ENCODE results near the gene TMEM220. TPM values are rescaled to one million over a fixed set of nuclear protein-coding genes. Genes with fewer than 3 reads are reported as not detected.
A peak's percentile ranks its signal among the peaks of the same experiment; 100 is the strongest.
"Not testable (repeated sequence)": the region's sequence is repeated elsewhere in the genome, so short reads cannot be mapped to it uniquely, and the experiment has no call there.

The TMEM220 gene
- total RNA-seq, 2 donors from 2014 or later, result 11.8 to 15.2 TPM

DNA sequence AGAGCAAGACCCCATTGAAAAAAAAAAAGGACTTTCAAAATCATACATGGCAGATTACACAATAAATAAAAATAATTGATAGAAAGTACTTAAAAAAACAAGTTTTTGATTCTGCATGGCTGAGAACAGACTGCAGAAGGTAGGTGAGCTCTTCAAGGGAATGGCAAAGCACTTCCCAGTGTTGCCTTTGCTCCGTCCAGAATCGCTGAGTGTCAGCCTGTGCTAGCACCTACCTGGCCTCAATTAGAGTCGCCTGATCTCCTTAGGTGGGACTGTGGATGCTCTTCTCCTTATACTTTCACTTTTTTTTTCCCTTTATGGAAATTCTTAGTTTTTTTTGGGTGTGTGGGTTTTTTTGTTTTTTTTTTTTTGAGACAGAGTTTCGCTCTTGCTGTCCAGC is 6.0 kb upstream of the TMEM220 start:
- intact Hi-C loops (cut with DNase I), result no loop called here
- no peak for DNase-seq (ENCODE audit: low spot score)

DNA sequence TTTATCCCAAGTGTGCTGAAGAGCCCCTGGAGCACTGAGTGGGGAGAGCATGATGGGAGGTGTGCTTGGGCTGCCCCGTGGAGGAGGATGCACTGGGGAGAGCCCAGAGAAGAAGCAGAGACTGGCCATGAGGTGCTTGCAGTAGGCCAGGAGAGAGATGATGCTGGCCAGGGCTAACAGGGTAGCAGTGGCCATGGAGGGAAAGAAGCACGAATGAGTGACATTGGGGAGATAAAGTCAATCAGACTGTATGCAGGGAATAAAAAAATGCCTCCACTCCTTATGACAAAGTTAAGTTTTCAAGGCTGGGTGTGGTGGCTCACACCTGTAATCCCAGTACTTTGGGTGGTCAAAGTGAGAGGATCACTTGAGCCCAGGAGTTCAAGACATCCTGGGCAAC is 5.4 kb upstream of the TMEM220 start:
- DNase-seq (ENCODE audit: low spot score), result peak; percentile 17
- intact Hi-C loops (cut with DNase I), result no loop called here

DNA sequence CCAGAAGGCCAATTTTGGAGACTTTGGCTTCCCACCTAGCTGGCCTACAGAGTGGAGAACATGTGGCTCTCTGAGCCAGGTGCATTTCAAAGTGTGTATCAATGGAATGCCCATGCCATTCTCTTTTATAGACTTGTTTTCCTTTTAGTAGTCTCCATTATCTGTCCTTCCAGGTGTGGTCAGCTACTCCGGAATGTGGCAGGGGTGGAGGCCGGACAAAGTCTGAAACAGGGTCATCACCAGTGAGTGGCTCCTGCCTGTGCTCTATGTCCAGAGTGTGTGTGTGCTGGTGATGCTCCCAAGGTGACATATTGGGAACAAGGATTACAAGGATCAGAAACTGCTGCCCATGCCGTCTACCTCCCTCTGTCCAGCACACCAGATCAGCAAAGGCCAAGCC is 3.8 kb upstream of the TMEM220 start:
- DNase-seq (ENCODE audit: low spot score), result peak; percentile 31
- intact Hi-C loops (cut with DNase I), result no loop called here

DNA sequence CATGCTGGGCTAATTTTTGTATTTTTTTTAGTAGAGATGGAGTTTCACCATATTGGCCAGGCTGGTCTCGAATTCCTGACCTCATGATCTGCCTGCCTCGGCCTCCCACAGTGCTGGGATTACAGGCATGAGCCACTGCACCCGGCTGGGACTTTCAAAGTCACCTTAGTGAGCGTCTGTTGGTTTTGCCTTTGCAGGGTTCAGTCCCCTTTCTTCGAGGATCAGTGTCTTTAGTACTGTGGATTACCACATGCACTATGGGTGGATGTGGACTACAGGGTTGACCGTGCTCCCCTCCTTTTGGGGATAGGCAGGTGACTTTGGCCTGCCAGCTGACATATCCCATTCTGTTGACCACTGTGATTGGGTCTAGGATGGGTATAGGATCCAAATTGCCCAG is 2.3 kb upstream of the TMEM220 start:
- peak; percentile 11 for DNase-seq (ENCODE audit: low spot score)
- intact Hi-C loops (cut with DNase I), result not testable (repeated sequence)

DNA sequence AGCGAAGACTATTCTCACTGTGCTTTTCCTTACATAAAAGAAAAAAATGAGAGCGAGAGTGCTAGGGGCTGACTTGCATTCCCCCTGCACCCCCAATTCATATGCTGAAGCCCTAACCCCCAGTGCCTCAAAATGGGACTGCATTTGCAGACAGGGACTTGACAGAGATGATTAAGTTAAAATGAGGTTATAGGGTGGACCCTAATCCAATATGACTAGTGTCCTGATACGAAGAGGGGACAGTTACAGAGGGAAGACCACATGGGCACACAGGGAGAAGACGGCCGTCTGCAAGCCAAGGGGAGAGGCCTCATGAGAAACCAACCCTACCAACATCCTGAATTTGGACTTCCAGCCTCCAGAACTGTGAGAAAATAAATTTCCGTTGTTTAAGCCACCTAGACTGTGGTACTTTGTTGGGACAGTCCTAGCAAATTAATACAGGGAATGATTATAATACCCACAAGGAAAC is 1.6 kb upstream of the TMEM220 start:
- intact Hi-C loops (cut with DNase I), result no loop called here

DNA sequence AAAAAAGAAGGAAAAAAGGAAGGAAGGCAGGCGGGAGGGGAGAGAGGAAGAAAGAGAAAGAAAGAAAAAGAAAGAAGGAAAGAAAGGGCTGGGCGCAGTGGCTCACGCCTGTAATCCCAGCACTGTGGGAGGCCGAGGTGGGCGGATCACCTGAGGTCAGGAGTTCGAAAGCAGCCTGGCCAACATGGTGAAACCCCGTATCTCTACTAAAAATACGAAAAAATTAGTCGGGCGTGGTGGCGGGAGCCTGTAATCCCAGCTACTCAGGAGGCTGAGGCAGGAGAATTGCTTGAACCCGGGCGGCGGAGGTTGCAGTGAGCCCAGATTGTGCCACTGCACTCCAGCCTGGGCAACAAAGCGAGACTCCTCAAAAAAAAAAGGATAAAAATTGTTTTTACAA is 424 bp upstream of the TMEM220 start:
- intact Hi-C loops (cut with DNase I); DNase-seq (ENCODE audit: low spot score): not testable (repeated sequence)

More for the DNA sequence above, 1.6 kb upstream of the TMEM220 start:
- no peak for DNase-seq (ENCODE audit: low spot score)

DNA sequence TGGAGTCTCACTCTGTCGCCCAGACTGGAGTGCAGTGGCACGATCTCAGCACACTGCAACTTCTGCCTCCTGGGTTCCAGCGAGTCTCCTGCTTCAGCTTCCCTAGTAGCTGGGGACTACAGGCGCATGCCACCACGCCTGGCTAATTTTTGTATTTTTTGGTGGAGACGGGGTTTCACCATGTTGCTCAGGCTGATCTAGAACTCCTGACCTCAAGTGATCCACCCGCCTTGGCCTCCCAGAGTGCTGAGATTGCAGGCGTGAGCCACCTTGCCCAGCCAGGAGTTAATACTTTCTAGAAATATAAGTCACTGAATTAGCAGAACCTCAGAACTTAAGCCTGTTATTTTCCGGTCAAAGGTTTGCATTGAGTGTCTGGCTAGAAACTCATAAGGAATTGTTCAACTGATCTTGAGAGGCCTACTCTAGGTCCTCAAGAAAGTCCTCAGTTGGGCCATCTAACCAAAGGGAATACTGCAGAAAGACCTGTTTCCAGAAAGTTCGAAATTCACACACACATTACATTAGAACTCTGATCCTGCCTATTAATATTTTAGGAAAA is 1.4 kb downstream of the TMEM220 start:
- intact Hi-C loops (cut with DNase I), result no loop called here
- DNase-seq (ENCODE audit: low spot score), result no peak

DNA sequence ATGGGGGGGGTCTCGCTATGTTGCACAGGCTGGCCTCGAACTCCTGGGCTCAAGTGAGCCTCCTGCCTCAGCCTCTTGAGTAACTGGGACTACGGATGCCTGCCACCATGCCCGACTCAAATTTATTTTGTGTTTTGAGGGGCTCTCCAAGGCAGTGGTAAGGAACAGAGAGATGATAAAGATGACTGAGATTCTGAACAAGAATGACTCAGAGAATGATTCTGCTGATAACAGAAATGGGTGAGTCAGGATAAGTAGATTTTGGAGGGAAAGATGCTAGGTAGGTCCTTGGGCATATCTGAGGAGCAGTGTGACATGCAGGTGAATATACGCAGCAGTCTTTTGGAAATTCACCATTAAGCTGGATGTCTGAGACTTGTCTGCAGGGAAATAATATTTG is 2.6 kb downstream of the TMEM220 start:
- no peak for DNase-seq (ENCODE audit: low spot score)
- intact Hi-C loops (cut with DNase I), result no loop called here

DNA sequence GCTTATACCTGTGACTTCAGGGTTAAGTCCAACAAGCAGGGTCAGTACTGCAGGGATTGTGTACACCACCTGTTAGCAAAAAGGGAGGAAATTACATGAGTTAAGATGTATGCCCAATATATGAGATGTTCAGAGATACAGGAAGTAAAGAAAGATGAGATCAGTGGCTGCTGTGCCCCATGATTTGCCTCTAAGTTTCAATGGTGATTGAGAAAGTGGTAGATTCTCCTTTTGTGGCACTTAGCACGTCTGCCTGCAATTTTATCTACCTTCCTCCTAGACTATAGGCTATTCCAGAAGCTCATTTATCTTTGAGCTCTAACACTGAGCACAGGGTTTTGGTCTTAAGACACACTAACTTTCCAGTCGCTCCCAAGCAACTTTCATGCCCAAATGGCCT is 3.6 kb downstream of the TMEM220 start:
- DNase-seq (ENCODE audit: low spot score), result no peak
- intact Hi-C loops (cut with DNase I), result no loop called here

DNA sequence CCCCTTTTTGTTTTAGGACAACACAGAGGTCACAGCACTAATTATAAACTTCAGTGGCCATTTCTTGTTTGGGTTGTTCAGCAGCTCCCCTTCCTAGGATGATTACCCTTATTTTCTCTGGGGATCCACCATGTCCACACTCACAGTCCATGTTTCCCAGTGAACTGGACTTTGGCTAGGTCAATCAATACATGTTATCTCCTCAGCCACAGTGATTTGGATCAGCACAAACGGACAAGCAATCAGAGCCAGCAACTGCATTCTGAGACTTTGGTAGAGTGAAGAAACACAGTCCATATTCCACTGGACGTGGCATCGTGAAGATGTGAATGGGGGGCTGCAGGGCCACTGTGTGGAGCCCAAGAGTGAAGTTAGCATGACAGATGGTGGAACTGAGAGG is 4.6 kb downstream of the TMEM220 start:
- intact Hi-C loops (cut with DNase I), result no loop called here
- DNase-seq (ENCODE audit: low spot score), result no peak

DNA sequence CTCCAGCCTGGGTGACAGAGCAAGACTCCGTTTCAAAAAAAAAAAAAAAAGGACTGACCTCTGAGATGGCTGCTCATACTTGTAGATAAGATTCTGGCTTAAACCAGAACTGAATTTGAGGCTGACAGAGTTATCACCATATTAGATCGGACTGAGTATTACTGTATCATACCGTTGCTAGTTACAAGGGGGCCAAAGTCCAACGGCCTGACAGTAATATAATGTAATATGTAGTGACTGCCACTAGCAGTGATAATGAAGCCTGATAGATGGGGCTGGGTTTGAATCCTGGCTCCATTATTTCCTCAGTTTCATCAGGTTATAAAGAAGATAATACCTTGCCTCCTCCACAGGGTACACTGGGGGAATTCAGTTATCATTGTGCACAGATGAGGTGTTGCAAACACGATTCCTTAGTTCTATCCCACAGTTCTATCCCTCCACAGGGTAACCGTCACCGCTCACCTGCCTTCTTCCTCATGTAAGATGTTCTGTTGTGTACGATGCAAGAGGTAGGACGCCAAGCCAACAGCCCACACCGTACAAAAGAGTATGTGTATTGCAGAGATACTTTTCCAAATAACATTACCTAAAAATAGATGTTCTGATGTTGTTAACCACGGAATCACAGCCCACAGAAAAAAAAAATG is 5.2 kb downstream of the TMEM220 start:
- DNase-seq (ENCODE audit: low spot score), result no peak
- intact Hi-C loops (cut with DNase I), result no loop called here

DNA sequence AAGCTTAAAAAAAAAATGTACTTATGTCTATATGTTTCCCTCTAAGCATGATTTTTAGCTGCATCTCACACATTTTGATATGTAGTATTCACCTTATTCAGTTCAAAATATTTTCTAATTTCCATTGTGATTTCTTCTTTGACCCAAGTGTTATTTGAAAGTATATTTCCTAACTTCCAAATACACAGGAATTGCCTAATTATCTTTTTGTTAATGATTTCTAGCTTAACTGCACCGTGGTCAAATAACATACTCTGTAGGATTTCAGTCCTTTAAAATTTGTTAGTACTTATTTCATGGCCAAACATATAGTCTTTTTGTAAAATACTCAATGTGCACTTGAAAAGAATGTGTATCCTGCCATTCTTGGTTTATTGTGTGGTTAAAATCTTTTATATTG is 11.3 kb downstream of the TMEM220 start:
- intact Hi-C loops (cut with DNase I), result no loop called here
- DNase-seq (ENCODE audit: low spot score), result no peak

DNA sequence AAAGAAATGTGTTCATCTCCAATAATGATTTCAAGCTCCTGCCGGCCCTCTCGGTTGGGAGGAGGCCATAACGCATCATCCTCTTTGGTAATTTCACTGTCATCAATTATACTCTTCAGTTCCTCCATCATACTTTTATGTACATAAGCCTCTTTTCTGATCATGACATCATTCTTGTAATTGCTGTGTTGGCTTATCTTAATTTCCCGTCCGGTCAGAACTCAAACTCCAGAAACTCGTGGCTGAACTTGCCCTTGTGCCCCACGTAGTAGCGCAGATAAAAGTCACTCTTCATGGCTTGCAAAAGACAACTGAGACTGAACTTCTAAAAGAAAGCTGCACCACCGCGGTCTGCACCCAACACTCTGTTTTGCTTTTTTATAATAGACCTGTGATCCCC is 13.6 kb downstream of the TMEM220 start:
- intact Hi-C loops (cut with DNase I), result no loop called here
- no peak for DNase-seq (ENCODE audit: low spot score)

DNA sequence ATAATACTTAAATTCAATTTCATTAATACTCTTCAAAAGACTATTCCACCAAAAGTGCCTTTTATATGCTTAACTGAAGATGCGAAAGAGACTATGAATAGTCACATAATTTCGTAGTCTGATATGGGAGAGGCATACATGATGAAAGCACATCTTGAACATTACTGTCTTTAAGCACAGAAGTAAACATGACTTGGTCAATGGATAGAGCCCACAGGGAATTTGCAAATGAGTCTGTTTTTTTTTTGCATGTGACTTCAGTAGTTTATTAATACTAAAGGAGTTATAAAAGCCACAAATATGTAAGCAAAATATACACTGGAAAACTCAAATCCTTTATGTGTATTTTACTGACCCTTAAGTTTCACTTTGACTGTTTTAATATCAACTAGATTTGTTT is 16.5 kb downstream of the TMEM220 start:
- intact Hi-C loops (cut with DNase I), result no loop called here
- no peak for DNase-seq (ENCODE audit: low spot score)

DNA sequence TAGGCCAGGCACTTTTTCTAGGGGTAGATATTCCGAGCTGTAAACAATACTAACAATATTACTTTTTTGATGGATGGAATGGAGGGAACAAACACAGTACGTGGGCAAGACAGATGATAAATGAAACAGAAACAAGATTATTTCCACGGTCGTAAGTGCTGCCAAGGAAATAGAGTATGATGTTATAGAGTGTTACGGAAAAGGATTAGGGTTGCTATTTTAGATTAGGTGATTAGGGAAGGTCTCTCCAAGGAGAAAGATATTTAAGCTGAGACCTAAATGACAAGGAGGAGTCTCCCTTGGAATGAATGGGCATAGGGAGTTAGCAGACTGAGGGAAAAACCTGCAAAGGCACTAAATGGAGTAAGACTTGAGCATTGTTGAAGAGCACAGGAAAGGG is 24.1 kb downstream of the TMEM220 start:
- intact Hi-C loops (cut with DNase I), result no loop called here

DNA sequence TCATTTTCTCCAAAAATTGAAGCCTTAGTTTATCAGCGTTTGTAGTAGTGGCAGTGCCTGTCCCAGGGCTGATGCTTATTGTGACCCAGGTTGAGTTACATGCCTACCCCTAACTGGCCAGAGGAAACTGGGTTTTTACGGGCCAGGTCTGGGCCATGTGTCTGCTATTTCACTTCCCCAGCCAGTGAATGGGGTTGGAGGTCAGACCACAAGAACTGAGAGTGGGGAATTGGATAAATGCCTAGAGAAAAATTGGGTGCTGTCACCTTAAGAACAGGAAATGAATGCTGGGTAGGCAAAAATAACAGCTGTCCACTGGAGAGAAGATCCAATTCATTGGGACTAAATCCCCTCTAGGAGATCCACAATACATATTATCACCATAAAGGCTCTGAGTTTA is 27.2 kb downstream of the TMEM220 start:
- DNase-seq (ENCODE audit: low spot score), result no peak
- intact Hi-C loops (cut with DNase I), result no loop called here

More for the DNA sequence above, 24.1 kb downstream of the TMEM220 start:
- DNase-seq (ENCODE audit: low spot score), result no peak

DNA sequence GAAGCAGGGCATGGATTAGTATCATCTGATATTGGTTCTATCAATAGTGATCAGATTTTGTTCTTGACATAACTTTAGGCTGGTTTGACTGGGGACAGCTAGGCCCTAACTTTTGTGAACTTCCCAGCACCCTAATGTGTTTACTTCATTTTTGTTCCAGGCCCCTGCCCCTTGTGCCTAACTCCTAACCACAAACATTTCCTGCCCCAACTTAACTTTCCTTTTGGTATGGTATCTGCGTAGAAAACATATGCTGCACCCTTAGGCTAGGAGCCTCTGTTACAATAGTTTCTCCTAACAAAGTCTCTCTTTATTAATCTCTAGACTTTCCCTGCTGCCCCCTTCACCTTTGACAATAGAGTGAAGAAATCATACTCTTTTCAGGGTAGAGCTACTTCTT is 30.0 kb downstream of the TMEM220 start:
- intact Hi-C loops (cut with DNase I), result loop anchor here in 1 of 2 donors (10.0 kb wide), 1 partner anchor 55 kb away; no protein-coding TSS in a partner anchor
- DNase-seq (ENCODE audit: low spot score), result no peak

DNA sequence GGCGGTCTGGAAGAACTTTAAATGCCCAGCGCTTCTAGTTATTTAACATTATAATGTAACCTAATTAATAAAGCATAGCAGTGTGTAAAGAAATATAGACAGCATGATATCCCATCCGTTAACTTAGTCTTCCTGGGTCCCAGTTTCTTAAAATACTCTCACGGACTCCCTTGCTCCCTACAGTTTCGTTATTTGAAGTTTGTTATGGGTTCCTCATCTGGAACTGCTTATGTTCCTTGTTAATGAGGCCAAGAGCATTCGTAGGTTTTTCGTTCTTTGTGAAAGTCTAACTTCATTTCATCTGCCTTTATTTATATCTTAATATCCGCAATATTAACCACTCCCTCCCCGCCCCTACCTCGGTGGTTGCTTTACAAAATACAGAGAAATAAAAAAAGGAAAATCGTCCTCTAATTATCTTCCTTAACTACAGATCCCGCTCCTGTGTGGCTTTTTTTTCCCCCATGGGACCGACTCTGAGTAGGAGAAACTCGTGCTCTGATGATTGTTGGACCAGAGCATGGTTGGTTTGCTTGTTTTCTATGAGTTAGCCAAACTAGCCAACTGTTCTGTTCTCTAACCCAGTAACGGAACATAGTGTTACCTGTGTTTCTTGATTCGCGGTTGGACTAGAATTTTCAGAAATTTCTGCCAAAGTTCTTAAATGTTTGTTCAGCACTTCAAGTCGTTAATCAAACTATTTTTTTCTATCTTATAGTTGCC is 31.6 kb downstream of the TMEM220 start:
- DNase-seq (ENCODE audit: low spot score), result no peak
- intact Hi-C loops (cut with DNase I), result loop anchor here in 1 of 2 donors (10.0 kb wide), 1 partner anchor 53 kb away; no protein-coding TSS in a partner anchor

DNA sequence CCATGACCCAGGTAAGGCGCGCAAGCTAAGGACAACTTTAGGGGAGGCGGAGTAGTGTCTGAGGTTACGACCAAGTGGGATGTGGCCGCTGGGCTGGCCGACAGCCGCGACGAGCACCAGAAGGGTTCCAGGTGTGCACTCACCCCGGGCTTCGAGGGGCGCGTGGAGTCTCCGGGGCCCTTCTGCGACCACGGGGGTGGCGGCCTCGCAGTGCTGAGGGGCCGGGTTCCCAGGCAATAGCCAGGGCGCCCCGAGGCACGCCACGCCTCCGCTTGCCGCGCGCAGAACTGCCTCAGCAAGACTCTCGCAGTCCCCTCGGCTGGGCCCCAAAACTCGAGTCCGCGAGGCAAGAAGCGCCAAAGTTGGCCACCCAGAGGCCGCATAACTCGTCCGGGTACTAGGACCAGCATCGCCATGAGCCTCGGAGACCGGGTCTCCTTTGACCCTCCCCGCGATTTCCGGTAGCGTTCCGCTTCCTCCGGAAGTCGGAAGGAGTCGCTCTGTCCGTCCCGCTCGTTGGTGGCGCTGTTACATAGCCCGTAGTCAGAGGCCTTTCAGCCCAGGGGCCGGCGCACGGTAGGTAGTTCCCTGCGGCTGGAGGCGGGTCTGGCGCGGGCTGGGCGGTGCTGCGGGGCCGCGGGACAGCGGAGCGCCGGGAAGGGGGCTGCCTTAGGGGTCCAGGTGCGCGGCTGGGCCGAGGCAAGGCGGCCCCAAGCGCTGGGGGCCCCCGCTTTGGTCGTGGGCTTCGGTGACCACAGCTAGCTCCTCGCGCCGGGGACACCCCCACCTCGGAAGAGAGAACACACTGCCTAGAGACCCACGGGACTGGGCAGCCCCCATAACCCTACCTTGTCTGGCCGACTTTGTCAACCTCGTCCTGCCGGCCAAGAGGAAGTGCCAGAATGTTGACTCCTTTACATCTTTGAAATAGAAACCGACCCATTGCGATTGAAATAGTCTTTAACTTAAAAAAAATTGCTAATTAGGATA is 32.4 kb downstream of the TMEM220 start, which contains the start of the genes ADPRM and SCO1:
TSS of gene ADPRM (plus strand) at position 503 of the 990 bp plus-strand sequence. CDS start 7,333 bp downstream, outside the sequence.
TSS of gene SCO1 (minus strand) at position 442 of the 990 bp plus-strand sequence. CDS start at position 416, 26 bp downstream.
- intact Hi-C loops (cut with DNase I), result loop anchor here in 1 of 2 donors (10.0 kb wide), 1 partner anchor 53 kb away; no protein-coding TSS in a partner anchor
- DNase-seq (ENCODE audit: low spot score), result peak; percentile 98
